ENCODE measurements around the gene SLC6A13. TPM values are rescaled to one million over a fixed set of nuclear protein-coding genes. Genes with fewer than 3 reads are reported as not detected.

SLC6A13 gene
- total RNA-seq, 2 experiments from 2014 or later = 0.09 TPM; not detected in 1

DNA sequence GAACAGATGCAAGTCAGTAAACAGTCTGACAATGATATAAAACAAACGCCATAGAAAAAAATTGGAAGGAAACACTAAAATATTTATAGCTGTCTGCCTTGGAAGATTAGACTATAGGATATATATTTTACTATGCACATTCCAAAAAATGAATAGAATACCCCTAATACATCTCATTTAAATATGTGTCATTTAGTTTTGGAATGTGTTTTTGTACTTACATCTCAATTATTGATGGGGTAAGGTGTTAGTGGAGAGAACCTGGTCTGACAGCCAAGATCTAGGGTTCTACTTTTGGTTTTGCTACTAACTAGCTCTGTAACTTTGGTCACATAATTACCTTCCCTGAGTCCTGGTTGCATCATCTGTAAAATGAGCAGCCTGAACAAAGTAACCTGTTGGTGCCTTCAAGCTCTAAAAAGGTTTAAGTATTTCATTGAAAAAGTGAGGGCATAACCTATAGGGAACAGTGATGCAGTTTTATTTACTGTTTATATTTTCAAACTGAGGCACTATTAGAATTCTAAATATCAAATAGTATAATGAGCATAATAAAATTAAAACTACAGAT is 28.6 kb upstream of the SLC6A13 start:
- H3K36me3 ChIP-seq (ENCODE audit: insufficient read depth, low read length) = peaks cover 95% of the 10 kb centered on the region
- H3K4me3 ChIP-seq (ENCODE audit: low read depth, low read length, poor library complexity, severe bottlenecking) = no peak overlapping the region
- intact Hi-C loops (cut with micrococcal nuclease; ENCODE audit: unreplicated experiment) = no loop called here
- no peak overlapping the region for H3K4me2 ChIP-seq (ENCODE audit: low read length)
- TF ChIP-seq EZH2phosphoT487 (IDR thresholded peaks at IDR 0.05; ENCODE audit: borderline replicate concordance, low read depth, low read length) (no peak), CTCF (conservative IDR thresholded peaks at IDR 0.05; ENCODE audit: low read length) (no peak)
- no peaks in the 10 kb centered on the region for H3K79me2 ChIP-seq (ENCODE audit: insufficient read depth, low read depth, low read length)
- ChIA-PET CTCF (ENCODE audit: unreplicated experiment) (no interaction called here), POLR2A (interaction anchor here (1.1 kb wide), 1 partner anchor 29 kb away, joined by 3 read pairs; the partner anchor contains the start of gene SLC6A13)
- no peaks in the 10 kb centered on the region for H3K4me1 ChIP-seq (ENCODE audit: insufficient read depth, low read length, poor library complexity, severe bottlenecking)
- H3K27ac ChIP-seq (ENCODE audit: low read depth, low read length, poor library complexity, severe bottlenecking) = no peak overlapping the region
- no peak for DNase-seq (ENCODE audit: low spot score)
- H3K9me2 ChIP-seq (ENCODE audit: insufficient read depth, low read length) = no peaks in the 10 kb centered on the region
- no TSS peak for BruUV-seq (replicated peaks)
- H4K20me1 ChIP-seq (ENCODE audit: insufficient read depth, low read length) = no peaks in the 10 kb centered on the region
- H2AFZ ChIP-seq (ENCODE audit: low read length) = no peak overlapping the region
- peaks cover 10% of the 10 kb centered on the region; the same call in 1 of the 2 replicates for H3K9me3 ChIP-seq (ENCODE audit: low read length)

GRCh38 chr12:288687-289086 is 26.1 kb upstream of the SLC6A13 start:
- peaks cover 10% of the 10 kb centered on the region; the same call in 1 of the 2 replicates for H3K9me3 ChIP-seq (ENCODE audit: low read length)
- H3K4me2 ChIP-seq (ENCODE audit: low read length) = no peak overlapping the region
- peaks cover 93% of the 10 kb centered on the region for H3K36me3 ChIP-seq (ENCODE audit: insufficient read depth, low read length)
- no peaks in the 10 kb centered on the region for H4K20me1 ChIP-seq (ENCODE audit: insufficient read depth, low read length)
- POLR2A ChIA-PET = no interaction called here
- H3K79me2 ChIP-seq (ENCODE audit: insufficient read depth, low read depth, low read length) = no peaks in the 10 kb centered on the region
- H2AFZ ChIP-seq (ENCODE audit: low read length) = no peak overlapping the region
- H3K4me3 ChIP-seq (ENCODE audit: low read depth, low read length, poor library complexity, severe bottlenecking) = no peak overlapping the region
- no peaks in the 10 kb centered on the region for H3K9me2 ChIP-seq (ENCODE audit: insufficient read depth, low read length)
- no peaks in the 10 kb centered on the region for H3K4me1 ChIP-seq (ENCODE audit: insufficient read depth, low read length, poor library complexity, severe bottlenecking)
- H3K27ac ChIP-seq (ENCODE audit: low read depth, low read length, poor library complexity, severe bottlenecking) = no peak overlapping the region
- TF ChIP-seq EZH2phosphoT487 (IDR thresholded peaks at IDR 0.05; ENCODE audit: borderline replicate concordance, low read depth, low read length) (no peak), CTCF (conservative IDR thresholded peaks at IDR 0.05; ENCODE audit: low read length) (no peak)
- no peak for DNase-seq (ENCODE audit: low spot score)
- CTCF ChIA-PET (ENCODE audit: unreplicated experiment) = no interaction called here
- no TSS peak for BruUV-seq (replicated peaks)
- intact Hi-C loops (cut with micrococcal nuclease; ENCODE audit: unreplicated experiment) = no loop called here

- Histone ChIP-seq H3K4me1 (ENCODE audit: insufficient read depth, low read length, poor library complexity, severe bottlenecking) (no peaks in the 10 kb centered on the region), H4K20me1 (ENCODE audit: insufficient read depth, low read length) (no peaks in the 10 kb centered on the region), H3K4me2 (ENCODE audit: low read length) (no peak overlapping the region), H2AFZ (ENCODE audit: low read length) (no peak overlapping the region), H3K27ac (ENCODE audit: low read depth, low read length, poor library complexity, severe bottlenecking) (no peak overlapping the region), H3K4me3 (ENCODE audit: low read depth, low read length, poor library complexity, severe bottlenecking) (no peak overlapping the region), H3K9me3 (ENCODE audit: low read length) (peaks cover 10% of the 10 kb centered on the region; the same call in 1 of the 2 replicates), H3K9me2 (ENCODE audit: insufficient read depth, low read length) (no peaks in the 10 kb centered on the region), H3K79me2 (ENCODE audit: insufficient read depth, low read depth, low read length) (no peaks in the 10 kb centered on the region), H3K36me3 (ENCODE audit: insufficient read depth, low read length) (peaks cover 88% of the 10 kb centered on the region)
- no TSS peak for BruUV-seq (replicated peaks)
- intact Hi-C loops (cut with micrococcal nuclease; ENCODE audit: unreplicated experiment) = no loop called here
- POLR2A ChIA-PET = interaction anchor here (0.8 kb wide), 1 partner anchor 9 kb away, joined by 3 read pairs; no protein-coding TSS in a partner anchor
- TF ChIP-seq CTCF (conservative IDR thresholded peaks at IDR 0.05; ENCODE audit: low read length) (no peak), EZH2phosphoT487 (IDR thresholded peaks at IDR 0.05; ENCODE audit: borderline replicate concordance, low read depth, low read length) (no peak)
- DNase-seq (ENCODE audit: low spot score) = no peak
- CTCF ChIA-PET (ENCODE audit: unreplicated experiment) = no interaction called here
Measured at GRCh38 chr12:286531-287300, 24.1 kb upstream of the SLC6A13 start.

Data from OCI-LY7 (cell line).